GM19324 (cell line): ENCODE results near the gene PPP1R15B.

ENCODE experiments used
- ATAC-seq: cut with Tn5 transposase; IDR thresholded peaks from one replicate; pipeline ENCODE4 v1.9.1; 2021; ENCODE audit warnings: mild to moderate bottlenecking, moderate library complexity; ENCODE audit not compliant: unreplicated experiment, low FRiP score

Gene PPP1R15B

GRCh38 chr1:204368996-204369726 is 42.5 kb downstream of the PPP1R15B start:
- no peak for ATAC-seq

DNA sequence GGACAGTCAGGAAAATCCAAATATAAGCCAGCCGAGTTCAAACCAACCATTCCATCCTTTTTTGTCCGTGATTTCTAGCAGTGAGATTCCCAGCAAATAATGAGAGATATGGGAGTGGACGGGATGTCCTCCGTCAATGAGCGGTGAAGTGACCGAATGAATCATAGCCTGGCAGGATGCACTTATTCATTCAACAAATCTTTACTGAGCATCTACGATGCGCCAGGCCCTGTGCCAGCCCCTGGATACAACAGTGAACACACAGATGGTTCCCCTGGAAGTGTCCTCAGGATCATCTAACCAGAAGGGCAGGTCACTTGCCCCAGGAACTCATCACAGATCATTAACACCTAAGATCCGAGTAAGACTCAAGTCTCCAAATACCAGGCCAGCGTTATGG is 43.7 kb downstream of the PPP1R15B start:
- ATAC-seq, result no peak

DNA sequence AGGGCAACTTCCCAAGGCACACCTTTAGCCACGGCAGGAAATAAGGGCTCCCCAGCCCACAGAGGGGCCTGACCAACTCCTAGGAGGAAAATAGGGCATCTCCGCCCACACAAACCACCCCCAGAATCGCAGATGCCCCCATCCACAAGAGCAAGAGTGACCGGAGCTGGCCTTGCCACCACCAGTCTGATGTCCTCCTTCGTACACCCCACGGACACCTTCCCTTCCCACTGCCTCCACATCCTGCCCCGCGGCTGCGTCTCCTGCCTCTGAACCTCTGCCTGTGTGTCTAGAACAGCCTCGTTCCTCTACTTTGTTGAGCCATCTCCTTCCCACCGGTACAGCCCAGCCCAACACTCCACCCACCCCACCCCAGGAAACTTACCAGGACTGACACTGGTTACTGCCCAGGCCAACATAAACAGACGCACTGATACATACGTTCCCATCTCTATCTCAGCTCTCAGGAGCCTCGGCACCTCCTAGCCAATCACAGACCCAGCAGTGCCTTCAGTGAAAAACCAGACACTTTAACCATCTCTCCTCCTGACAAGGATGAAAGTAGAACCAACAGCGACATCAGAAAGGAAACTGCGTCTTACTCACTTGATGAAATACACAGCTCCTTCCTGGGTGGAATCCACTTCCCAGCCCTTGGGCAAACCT is 44.3 kb downstream of the PPP1R15B start:
- no peak for ATAC-seq

DNA sequence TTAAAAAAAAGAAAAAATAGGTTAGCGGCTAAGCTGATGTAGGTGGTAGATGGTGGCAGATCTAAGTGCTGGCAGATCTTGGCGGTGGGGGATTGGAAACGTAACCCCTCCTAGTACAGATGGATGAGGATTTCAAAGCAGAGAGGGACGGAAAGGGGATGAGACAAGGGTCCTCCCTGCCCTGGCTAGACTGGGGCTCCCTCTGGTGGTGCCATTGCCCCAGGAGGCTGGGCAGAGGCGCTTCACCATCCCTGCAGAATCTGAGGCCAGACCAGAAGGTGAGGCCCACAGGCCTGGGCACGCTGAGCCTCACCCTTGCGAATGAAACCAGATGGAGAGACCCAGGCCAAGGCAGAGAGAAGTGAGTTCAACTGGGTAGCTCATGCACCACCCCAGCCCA is 44.9 kb downstream of the PPP1R15B start:
- no peak for ATAC-seq

GRCh38 chr1:204363335-204364114 is 48.1 kb downstream of the PPP1R15B start:
- ATAC-seq, result no peak

DNA sequence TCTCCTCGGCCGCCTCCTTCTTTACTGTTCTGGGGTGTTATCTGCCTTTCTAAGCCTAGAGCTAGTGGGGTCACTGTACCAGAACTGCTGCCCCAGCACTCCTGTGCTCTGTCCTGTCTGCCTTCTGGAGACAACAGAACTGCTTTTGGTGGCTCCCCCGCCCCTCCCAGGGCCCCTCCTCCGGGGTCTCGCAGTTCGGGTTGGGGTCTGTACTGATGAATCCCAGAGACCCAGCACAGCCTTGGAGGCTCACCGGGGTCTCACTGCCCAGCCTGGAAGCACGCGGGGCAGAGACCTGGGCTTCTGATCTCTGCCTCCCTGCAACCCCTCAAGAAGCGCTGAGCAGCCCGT is 48.7 kb downstream of the PPP1R15B start:
- ATAC-seq, result no peak

DNA sequence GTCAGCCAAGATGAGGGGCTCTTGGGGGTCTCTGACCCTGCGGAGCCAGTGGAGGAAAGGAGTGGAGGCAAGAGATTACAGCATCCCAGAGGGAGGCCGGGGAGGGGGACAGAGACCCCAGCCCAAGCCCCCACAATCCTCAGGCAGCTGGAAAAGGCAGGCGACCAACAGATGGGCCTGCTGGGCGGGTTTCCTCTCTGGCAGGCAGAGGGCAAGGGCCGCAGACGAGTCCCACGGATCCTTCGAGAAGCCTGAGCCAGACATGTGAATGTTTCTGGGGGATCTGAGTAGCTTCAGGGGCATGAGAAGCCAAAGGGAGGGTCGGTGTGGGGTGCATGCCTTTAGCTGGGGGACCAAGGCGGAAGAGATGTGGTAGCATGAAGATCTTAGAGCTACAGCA is 49.8 kb downstream of the PPP1R15B start:
- no peak for ATAC-seq

- ATAC-seq, result no peak
These were observed 50.3 kb downstream of the PPP1R15B start for GRCh38 chr1:204361341-204361771.

DNA sequence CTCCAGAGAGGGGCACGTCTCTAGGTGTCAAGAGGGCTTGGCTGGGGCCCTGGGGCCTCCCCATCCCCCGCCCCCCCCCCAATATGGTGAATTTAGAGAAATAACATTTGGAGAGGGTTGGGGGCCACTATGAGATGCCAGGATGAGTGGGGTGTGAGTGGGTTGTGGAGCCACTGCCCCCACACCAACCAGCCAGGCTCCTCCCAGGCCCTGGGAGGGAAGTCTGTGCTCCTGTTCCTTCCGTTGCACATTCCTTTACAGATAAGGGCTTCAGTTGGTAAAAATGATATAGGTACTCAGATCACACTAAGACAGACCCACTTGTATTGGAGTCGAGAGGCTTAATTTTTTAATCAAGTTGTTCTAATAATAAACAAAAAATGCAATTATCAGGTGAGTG is 51.3 kb downstream of the PPP1R15B start:
- ATAC-seq, result no peak

GRCh38 chr1:204359474-204360255 is 52.0 kb downstream of the PPP1R15B start, which contains the start of gene PLEKHA6:
Gene PLEKHA6, minus strand, starts transcription at chr1:204359929. Its CDS starts 86,202 bp downstream, at chr1:204273727.
- no peak for ATAC-seq

DNA sequence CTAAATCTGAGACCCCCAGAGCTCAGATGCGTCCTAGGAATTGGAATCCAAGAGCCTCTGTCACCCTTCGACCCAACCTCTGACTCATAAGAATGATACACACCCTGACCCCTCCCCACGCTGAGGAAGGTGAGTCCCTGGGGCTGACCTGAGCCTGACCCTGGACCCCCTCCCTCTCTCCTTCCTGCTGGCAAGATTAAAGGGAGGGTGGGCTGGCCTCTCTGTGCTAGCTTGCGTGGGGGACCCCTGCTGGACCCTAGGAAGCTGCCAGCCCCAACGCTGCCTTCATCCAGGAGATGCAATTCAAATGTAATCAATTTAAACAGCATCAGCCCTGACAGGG is 52.5 kb downstream of the PPP1R15B start:
- ATAC-seq, result no peak

DNA sequence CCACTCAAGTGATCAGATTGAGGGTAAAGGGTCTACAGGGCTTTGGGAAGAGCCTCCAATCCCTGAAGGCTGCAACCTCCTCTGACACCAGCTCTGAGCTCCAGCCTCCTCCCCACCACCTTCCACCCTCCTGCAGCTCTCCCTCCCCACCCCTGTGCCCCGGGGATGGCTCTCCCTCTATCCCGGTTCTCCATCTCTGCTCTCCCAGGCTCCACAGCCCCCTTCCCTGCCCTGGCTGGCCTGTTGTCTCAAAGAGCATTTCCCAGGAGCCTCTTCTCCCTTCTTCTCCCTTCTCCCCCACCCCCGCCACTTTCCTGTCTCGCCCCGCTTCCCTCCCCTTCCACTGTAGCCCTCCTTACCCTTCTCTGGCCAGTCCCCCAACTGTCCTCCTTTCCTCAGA is 53.0 kb downstream of the PPP1R15B start:
- no peak for ATAC-seq

DNA sequence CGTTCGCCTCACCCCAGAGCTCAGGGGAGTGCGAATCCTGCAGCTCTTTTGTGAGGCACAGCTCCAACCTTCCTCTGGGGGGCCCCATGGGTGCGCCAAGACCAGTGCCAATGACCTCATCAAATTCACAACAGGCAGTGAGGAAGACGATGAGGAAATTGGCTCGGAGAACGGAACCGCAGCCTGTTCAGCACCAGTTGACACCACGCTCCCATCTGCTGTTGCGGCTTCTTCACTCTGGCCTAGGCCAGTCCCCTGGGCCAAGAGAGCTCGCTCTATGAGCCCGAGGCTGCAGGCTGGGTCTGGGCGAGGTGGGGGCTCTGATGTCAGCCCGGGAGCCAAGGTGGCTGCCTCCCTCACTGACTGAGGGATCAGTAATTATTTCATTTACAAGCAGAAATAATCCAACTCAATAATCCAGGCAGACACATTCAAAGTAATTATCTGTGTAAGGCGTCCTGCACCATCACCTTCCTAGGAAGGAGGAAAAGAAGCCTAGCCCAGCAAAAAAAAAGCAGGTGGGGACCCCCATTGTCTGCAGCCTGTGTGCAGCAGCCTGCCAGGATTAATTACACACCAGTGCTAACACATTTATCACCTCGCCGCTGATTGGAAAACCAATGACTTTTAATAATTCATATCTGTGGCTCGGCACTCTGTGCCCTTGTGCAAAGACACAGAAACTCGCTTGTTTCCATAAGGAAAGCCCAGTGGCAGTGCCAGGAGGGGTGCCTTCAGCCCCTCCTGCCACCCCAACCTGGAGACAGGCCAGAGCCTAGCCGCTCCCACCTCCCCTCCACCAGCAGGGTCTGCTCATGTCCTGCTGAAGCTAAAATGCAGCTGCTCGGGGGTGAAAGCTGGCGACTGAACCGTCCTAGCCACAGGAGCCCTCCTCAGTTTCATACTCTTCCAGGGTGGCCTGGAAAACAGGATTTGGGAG is 53.8 kb downstream of the PPP1R15B start:
- ATAC-seq, result no peak

DNA sequence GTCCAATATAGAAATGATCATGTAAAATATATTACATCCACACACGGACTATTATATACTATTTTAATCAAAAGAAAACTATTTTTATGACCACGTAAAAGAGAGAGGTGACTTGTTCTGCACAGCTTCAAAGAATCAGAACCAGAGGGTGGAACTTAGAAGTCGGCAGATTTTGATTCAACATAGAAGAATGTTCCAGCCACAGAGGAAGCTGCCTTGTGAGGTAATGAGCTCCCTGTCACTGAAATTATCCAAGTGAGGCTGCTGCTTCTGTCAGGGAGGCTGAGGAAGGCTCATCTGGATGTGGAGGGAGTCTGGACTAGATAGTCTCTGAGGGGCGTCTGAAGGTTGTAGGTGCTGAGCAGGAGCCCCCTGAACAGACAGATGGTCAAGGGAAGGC is 54.6 kb downstream of the PPP1R15B start:
- ATAC-seq, result no peak

- no peak for ATAC-seq
These were observed 55.7 kb downstream of the PPP1R15B start for GRCh38 chr1:204355913-204356312.

- no peak for ATAC-seq
These were observed 57.0 kb downstream of the PPP1R15B start for GRCh38 chr1:204354579-204354978.
